HG03064 (cell line): ENCODE results near the gene MAP4K4.

Experiments used
- ATAC-seq: cut with Tn5 transposase; IDR thresholded peaks from one replicate; pipeline ENCODE4 v1.9.1; 2021; ENCODE audit warnings: low read depth; ENCODE audit not compliant: unreplicated experiment

MAP4K4 gene

GRCh38 chr2:101829429-101829828 lies 131.9 kb downstream of the MAP4K4 start:
- ATAC-seq, result no peak

- ATAC-seq, result no peak
Observed at GRCh38 chr2:101830146-101830545, 132.6 kb downstream of the MAP4K4 start.

- no peak for ATAC-seq
Observed at GRCh38 chr2:101830555-101830954, 133.0 kb downstream of the MAP4K4 start.

- peak; percentile 64 for ATAC-seq
Observed at GRCh38 chr2:101831351-101831865, 133.9 kb downstream of the MAP4K4 start.

- no peak for ATAC-seq
Observed at GRCh38 chr2:101832114-101832513, 134.6 kb downstream of the MAP4K4 start.

GRCh38 chr2:101833890-101834523 lies 136.5 kb downstream of the MAP4K4 start:
- ATAC-seq, result no peak

- ATAC-seq, result no peak
Observed at GRCh38 chr2:101837354-101837753, 139.8 kb downstream of the MAP4K4 start.

- ATAC-seq, result no peak
Observed at GRCh38 chr2:101841679-101842327, 144.3 kb downstream of the MAP4K4 start.

GRCh38 chr2:101842471-101842870 lies 145.0 kb downstream of the MAP4K4 start:
- ATAC-seq, result no peak

- ATAC-seq, result no peak
Observed at GRCh38 chr2:101843048-101843447, 145.5 kb downstream of the MAP4K4 start.

- ATAC-seq, result no peak
Observed at GRCh38 chr2:101843471-101843870, 146.0 kb downstream of the MAP4K4 start.

- ATAC-seq, result no peak
Observed at GRCh38 chr2:101844055-101844635, 146.6 kb downstream of the MAP4K4 start.

GRCh38 chr2:101846973-101847372 lies 149.5 kb downstream of the MAP4K4 start:
- no peak for ATAC-seq

- no peak for ATAC-seq
Observed at GRCh38 chr2:101847661-101848339, 150.3 kb downstream of the MAP4K4 start.

- no peak for ATAC-seq
Observed at GRCh38 chr2:101848769-101849410, 151.4 kb downstream of the MAP4K4 start.

- ATAC-seq, result no peak
Observed at GRCh38 chr2:101850450-101850849, 152.9 kb downstream of the MAP4K4 start.

GRCh38 chr2:101850991-101851390 lies 153.5 kb downstream of the MAP4K4 start:
- no peak for ATAC-seq

- ATAC-seq, result no peak
Observed at GRCh38 chr2:101852824-101853223, 155.3 kb downstream of the MAP4K4 start.

- no peak for ATAC-seq
Observed at GRCh38 chr2:101854877-101855276, 157.4 kb downstream of the MAP4K4 start.

GRCh38 chr2:101855776-101856175 lies 158.3 kb downstream of the MAP4K4 start:
- ATAC-seq, result no peak

- no peak for ATAC-seq
Observed at GRCh38 chr2:101858246-101858645, 160.7 kb downstream of the MAP4K4 start.
